ENCODE measurements around the gene NOL6.

Gene NOL6

GRCh38 chr9:33465096-33465495, 8.6 kb downstream of the NOL6 start:
- no peak overlapping the region for H3K4me2 ChIP-seq (ENCODE audit: insufficient read depth, low read length)
- TF ChIP-seq CTCF (IDR thresholded peaks at IDR 0.05; ENCODE audit: borderline replicate concordance, extremely low read depth, low read length, poor library complexity, severe bottlenecking) (no peak), EZH2 (IDR thresholded peaks at IDR 0.05; ENCODE audit: borderline replicate concordance, low read depth, low read length, severe bottlenecking) (no peak)
- no peaks in the 10 kb centered on the region for H3K79me2 ChIP-seq (ENCODE audit: insufficient read depth, low read length)
- H3K9ac ChIP-seq (ENCODE audit: low read depth, low read length), result no peak overlapping the region
- no peaks in the 10 kb centered on the region for H3K4me1 ChIP-seq (ENCODE audit: insufficient read depth, low read length)
- no peak overlapping the region for H2AFZ ChIP-seq (ENCODE audit: low read depth, low read length)
- no peak overlapping the region for H3K27ac ChIP-seq (ENCODE audit: low read length)
- no peaks in the 10 kb centered on the region for H3K9me3 ChIP-seq (ENCODE audit: insufficient read depth, low read length, severe bottlenecking)
- peaks cover 11% of the 10 kb centered on the region; the same call in 1 of the 2 replicates for H4K20me1 ChIP-seq (ENCODE audit: insufficient read depth, low read length)
- DNase-seq (no peak), ATAC-seq (ENCODE audit: insufficient read depth, low read depth) (no peak)
- H3K36me3 ChIP-seq (ENCODE audit: insufficient read depth, low read length), result peaks cover 96% of the 10 kb centered on the region
- H3K4me3 ChIP-seq (ENCODE audit: low read depth in 1 of 2, low read length in 2 of 2), result no peak overlapping the region
- H3K27me3 ChIP-seq (ENCODE audit: insufficient read depth, low read length, poor library complexity), result no peaks in the 10 kb centered on the region

GRCh38 chr9:33464045-33464636, 9.6 kb downstream of the NOL6 start:
- no peak overlapping the region for H3K4me3 ChIP-seq (ENCODE audit: low read depth in 1 of 2, low read length in 2 of 2)
- no peaks in the 10 kb centered on the region for H3K4me1 ChIP-seq (ENCODE audit: insufficient read depth, low read length)
- DNase-seq (no peak), ATAC-seq (ENCODE audit: insufficient read depth, low read depth) (no peak)
- no peak overlapping the region for H3K27ac ChIP-seq (ENCODE audit: low read length)
- H3K9me3 ChIP-seq (ENCODE audit: insufficient read depth, low read length, severe bottlenecking), result no peaks in the 10 kb centered on the region
- no peaks in the 10 kb centered on the region for H3K79me2 ChIP-seq (ENCODE audit: insufficient read depth, low read length)
- H3K4me2 ChIP-seq (ENCODE audit: insufficient read depth, low read length), result no peak overlapping the region
- peaks cover 86% of the 10 kb centered on the region for H3K36me3 ChIP-seq (ENCODE audit: insufficient read depth, low read length)
- no peak for TF ChIP-seq CTCF (IDR thresholded peaks at IDR 0.05; ENCODE audit: borderline replicate concordance, extremely low read depth, low read length, poor library complexity, severe bottlenecking)
- TF ChIP-seq EZH2 (IDR thresholded peaks at IDR 0.05; ENCODE audit: borderline replicate concordance, low read depth, low read length, severe bottlenecking), result no peak
- no peak overlapping the region for H3K9ac ChIP-seq (ENCODE audit: low read depth, low read length)
- no peak overlapping the region for H2AFZ ChIP-seq (ENCODE audit: low read depth, low read length)
- H3K27me3 ChIP-seq (ENCODE audit: insufficient read depth, low read length, poor library complexity), result no peaks in the 10 kb centered on the region
- peaks cover 11% of the 10 kb centered on the region; the same call in 1 of the 2 replicates for H4K20me1 ChIP-seq (ENCODE audit: insufficient read depth, low read length)

GRCh38 chr9:33463151-33463550, 10.6 kb downstream of the NOL6 start:
- Histone ChIP-seq H3K9ac (ENCODE audit: low read depth, low read length) (no peak overlapping the region), H4K20me1 (ENCODE audit: insufficient read depth, low read length) (peaks cover 11% of the 10 kb centered on the region; the same call in 1 of the 2 replicates), H3K79me2 (ENCODE audit: insufficient read depth, low read length) (no peaks in the 10 kb centered on the region), H3K4me2 (ENCODE audit: insufficient read depth, low read length) (no peak overlapping the region), H3K27me3 (ENCODE audit: insufficient read depth, low read length, poor library complexity) (no peaks in the 10 kb centered on the region), H3K4me3 (ENCODE audit: low read depth in 1 of 2, low read length in 2 of 2) (no peak overlapping the region), H3K4me1 (ENCODE audit: insufficient read depth, low read length) (no peaks in the 10 kb centered on the region), H3K9me3 (ENCODE audit: insufficient read depth, low read length, severe bottlenecking) (no peaks in the 10 kb centered on the region), H3K36me3 (ENCODE audit: insufficient read depth, low read length) (peaks cover 76% of the 10 kb centered on the region), H2AFZ (ENCODE audit: low read depth, low read length) (no peak overlapping the region), H3K27ac (ENCODE audit: low read length) (no peak overlapping the region)
- TF ChIP-seq EZH2 (IDR thresholded peaks at IDR 0.05; ENCODE audit: borderline replicate concordance, low read depth, low read length, severe bottlenecking) (no peak), CTCF (IDR thresholded peaks at IDR 0.05; ENCODE audit: borderline replicate concordance, extremely low read depth, low read length, poor library complexity, severe bottlenecking) (no peak)
- ATAC-seq (ENCODE audit: insufficient read depth, low read depth) (no peak), DNase-seq (no peak)

All from DND-41 (cell line).